Fibroblast of pulmonary artery (primary cell): ENCODE measurements around the gene TTF2.
A peak's percentile ranks its signal among the peaks of the same experiment; 100 is the strongest.

Experiments used
- DNase-seq: peaks from one replicate; pipeline ENCODE4 v3.0.0-alpha.2; 2010; ENCODE audit warnings: low read depth
- H3K4me3 ChIP-seq: replicated peaks from 2 replicates; pipeline ENCODE4 v1.5.1; 2011; ENCODE audit warnings: low read depth, mild to moderate bottlenecking, control low read depth, low read length, moderate library complexity
- CTCF ChIP-seq: IDR thresholded peaks from 2 replicates; pipeline ENCODE4 v1.5.1; 2011; ENCODE audit warnings: mild to moderate bottlenecking, control low read depth, low read length, inconsistent platforms; ENCODE audit errors: missing control alignments

The TTF2 gene

GRCh38 chr1:117079737-117080136, 19.6 kb downstream of the TTF2 start:
- no peak overlapping the region for H3K4me3 ChIP-seq
- DNase-seq = no peak
- TF ChIP-seq CTCF = no peak

DNA sequence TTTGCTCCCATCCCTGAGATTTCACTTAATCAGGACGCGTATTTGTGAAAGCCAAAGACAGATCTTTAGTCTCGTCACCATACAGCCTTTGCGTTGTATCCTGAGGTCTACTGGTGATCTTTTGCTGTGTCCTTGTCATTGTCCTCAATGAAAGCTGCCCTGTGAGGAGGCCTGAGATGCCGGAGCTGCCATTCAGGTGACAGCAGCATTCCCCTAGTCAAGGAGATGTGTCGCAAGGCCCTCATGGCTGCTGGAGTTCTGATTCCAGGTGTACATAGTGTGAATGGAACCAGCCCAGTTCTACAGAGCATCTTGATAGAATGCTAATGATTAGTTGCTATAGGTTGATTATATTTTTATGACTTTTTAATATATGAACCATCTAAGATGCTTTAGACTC, 24.1 kb downstream of the TTF2 start:
- TF ChIP-seq CTCF = no peak
- no peak for DNase-seq
- H3K4me3 ChIP-seq = no peak overlapping the region

- no peak for TF ChIP-seq CTCF
- no peak overlapping the region for H3K4me3 ChIP-seq
- DNase-seq = no peak
Measured at GRCh38 chr1:117087686-117088085, 27.6 kb downstream of the TTF2 start.

GRCh38 chr1:117089996-117090395, 29.9 kb downstream of the TTF2 start:
- no peak overlapping the region for H3K4me3 ChIP-seq
- no peak for DNase-seq
- TF ChIP-seq CTCF = no peak

- TF ChIP-seq CTCF = no peak
- DNase-seq = no peak
- H3K4me3 ChIP-seq = no peak overlapping the region
Measured at GRCh38 chr1:117092594-117092993, 32.5 kb downstream of the TTF2 start.

DNA sequence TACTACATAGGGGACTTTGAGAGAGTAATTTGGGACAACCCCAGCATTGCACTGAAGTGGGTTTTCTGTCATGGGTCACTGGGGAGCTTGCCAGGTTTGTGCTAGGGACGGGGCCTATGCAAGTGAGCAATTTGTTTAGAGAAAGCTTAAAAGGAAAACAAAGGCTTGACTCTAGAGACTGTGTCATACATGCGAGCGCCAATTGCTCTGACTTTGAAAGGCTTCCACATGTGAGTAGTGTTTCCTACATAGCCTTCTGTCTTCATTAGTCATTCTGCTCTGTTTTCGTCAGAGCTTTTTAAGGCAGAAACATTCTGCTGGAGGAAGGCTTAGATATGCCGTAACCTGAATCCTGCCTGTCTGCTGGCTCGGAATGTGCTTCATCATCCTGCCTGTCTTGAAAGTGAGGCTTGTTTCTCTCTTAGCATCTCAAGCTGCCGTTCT, 33.0 kb downstream of the TTF2 start:
- TF ChIP-seq CTCF = no peak
- H3K4me3 ChIP-seq = no peak overlapping the region
- DNase-seq = peak; percentile 98

DNA sequence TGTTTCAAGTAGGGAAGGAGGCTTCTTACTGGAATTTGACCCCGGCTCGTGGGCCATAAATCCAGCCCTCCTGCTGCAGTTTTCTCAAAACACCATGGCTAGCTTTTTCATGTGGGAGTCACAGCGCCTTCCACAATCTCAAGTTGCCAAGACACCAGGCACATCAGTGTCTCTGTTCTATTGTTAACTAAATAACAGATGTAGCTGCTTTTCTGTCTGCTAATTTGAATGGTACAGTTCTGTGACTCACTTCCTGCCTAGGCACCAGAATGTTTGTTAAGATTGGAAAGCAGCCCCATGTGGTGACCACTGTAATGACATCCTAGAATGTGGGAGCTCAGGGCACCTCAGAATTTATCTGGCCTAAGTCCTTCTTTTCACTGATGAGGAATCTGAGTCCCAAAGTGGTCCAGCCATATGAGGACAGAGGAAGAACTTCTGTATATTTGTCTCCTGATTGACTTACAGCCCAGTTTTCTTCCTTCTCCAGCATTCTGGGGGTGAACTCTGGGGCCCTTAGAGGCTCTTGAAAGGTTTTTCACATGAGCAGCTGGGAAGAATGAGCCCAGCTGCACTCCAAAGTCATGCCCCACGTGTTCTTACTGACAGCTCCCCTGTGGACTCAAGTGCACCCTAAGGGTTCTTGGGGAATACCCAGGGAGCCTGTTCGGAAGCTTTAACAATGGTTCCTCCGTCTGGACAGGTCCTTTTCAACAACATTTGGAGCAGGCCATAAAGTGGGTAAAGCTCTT, 33.9 kb downstream of the TTF2 start:
- TF ChIP-seq CTCF = peak; percentile 43
- no peak overlapping the region for H3K4me3 ChIP-seq
- peak; percentile 75 for DNase-seq
